ENCODE results near the gene RPN2. TPM values are rescaled to one million over a fixed set of nuclear protein-coding genes. Genes with fewer than 3 reads are reported as not detected.

Gene RPN2
- total and polyA plus RNA-seq, 12 donors = 35.7 to 403 (median 224) TPM

DNA sequence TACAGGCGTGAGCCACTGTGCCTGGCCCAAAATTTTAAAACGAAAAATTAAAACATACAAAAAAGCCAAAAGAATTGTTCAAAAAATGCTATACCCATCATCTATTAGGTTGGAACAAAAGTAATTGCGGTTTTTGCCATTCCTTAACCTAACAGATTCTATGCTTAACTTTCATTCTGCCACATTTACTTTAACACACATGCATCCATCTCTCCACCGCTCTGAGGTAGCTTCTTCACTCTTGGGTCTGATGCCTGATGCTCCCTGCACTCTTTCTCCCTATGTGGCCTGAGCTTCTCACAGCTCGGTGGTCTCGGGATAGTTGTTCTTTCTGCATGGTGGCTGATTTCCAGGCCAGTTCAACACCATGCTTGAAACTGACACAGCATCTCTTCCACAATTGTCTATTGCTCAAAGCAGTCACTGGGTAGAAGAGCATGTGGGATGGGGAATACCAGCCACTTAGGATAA lies 105.6 kb downstream of the RPN2 start:
- TF ChIP-seq, protein P1, sequence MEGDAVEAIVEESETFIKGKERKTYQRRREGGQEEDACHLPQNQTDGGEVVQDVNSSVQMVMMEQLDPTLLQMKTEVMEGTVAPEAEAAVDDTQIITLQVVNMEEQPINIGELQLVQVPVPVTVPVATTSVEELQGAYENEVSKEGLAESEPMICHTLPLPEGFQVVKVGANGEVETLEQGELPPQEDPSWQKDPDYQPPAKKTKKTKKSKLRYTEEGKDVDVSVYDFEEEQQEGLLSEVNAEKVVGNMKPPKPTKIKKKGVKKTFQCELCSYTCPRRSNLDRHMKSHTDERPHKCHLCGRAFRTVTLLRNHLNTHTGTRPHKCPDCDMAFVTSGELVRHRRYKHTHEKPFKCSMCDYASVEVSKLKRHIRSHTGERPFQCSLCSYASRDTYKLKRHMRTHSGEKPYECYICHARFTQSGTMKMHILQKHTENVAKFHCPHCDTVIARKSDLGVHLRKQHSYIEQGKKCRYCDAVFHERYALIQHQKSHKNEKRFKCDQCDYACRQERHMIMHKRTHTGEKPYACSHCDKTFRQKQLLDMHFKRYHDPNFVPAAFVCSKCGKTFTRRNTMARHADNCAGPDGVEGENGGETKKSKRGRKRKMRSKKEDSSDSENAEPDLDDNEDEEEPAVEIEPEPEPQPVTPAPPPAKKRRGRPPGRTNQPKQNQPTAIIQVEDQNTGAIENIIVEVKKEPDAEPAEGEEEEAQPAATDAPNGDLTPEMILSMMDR (IDR thresholded peaks at IDR 0.05) = no peak
- no peak for TF ChIP-seq POLR2A (IDR thresholded peaks at IDR 0.05)
- no peak overlapping the region for H3K4me3 ChIP-seq
- WGBS, 4 donors = 79 to 90% (median 88%) methylated on average over 6 of the region's 6 CpGs
- intact Hi-C loops (cut with DNase I) = loop anchor here (5.0 kb wide), 1 partner anchor 103 kb away; no protein-coding TSS in a partner anchor
- H3K9me3 ChIP-seq (replicated peaks in 1 of 3) = no peaks in the 10 kb centered on the region
- DNase-seq = no peak
- H3K27ac ChIP-seq = no peak overlapping the region
- H3K36me3 ChIP-seq (replicated peaks in 1 of 2) = no peaks in the 10 kb centered on the region
- peaks cover 5 to 15% of the 10 kb centered on the region in 2 donors for H3K4me1 ChIP-seq (replicated peaks in 1 of 2)
- no peaks in the 10 kb centered on the region for H3K27me3 ChIP-seq

DNA sequence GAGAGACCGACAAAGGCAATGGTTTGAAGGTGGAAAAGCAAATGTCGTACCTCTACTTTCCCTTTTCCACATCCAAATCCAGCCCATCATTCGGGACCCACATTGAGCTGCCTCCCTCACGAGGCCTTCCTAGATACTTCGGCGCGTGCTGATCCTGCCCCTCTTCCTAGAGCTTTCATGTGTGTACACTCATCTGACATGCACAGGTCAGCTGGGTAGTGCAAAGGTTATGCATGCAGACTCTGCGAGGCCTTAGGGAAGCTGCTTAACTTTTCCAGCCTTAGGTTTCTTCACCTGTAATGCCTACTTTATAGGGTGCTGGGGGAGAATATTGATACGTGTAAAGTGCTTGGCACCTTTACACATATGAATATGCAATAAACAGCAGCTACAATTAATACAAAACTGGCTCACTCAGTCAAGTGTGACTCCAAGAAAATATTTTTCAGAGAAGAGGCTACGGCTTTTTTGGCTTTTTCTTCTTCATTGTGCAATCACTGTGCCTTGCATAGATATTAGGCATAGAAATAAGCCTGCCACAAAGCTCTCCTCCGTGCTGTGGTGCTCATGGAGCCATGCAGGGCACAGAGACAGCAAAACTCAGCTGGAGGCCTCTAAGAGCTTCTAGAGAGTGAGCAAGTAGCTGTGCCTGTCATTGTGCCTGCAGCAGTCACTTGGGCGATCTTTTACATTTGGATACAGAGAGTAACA lies 106.7 kb downstream of the RPN2 start:
- TF ChIP-seq, protein P1 (IDR thresholded peaks at IDR 0.05) = no peak
- no peak for TF ChIP-seq POLR2A (IDR thresholded peaks at IDR 0.05)
- Histone ChIP-seq H3K4me1 (replicated peaks in 1 of 2) (peaks cover 9 to 24% of the 10 kb centered on the region in 2 donors), H3K36me3 (replicated peaks in 1 of 2) (no peaks in the 10 kb centered on the region), H3K27me3 (no peaks in the 10 kb centered on the region), H3K4me3 (no peak overlapping the region), H3K9me3 (replicated peaks in 1 of 3) (no peaks in the 10 kb centered on the region), H3K27ac (no peak overlapping the region)
- WGBS, 4 donors = 76 to 84% (median 82%) methylated on average over 12 of the region's 12 CpGs
- intact Hi-C loops (cut with DNase I) = no loop called here
- DNase-seq = no peak

DNA sequence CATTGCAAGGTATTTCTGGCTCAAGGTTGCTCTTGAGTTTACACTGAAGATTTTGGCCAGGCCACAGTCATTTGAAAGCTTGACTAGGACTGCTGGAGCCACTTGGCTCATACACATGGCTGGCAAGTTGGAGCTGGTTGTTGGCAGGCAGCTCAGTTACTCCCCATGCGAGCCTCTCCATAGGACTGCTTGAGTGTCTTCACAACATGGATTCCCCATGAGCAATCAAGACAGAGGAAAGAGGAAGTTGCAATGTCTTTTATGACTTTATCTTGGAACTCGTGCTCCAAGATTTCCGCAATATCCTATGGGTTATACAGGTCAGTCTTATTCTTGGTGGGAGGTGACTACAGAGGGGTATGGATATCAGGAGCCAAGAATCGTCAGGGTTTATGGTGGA lies 109.0 kb downstream of the RPN2 start:
- Histone ChIP-seq H3K27me3 (no peaks in the 10 kb centered on the region), H3K4me3 (no peak overlapping the region), H3K4me1 (replicated peaks in 1 of 2) (peaks cover 9 to 26% of the 10 kb centered on the region in 2 donors), H3K9me3 (replicated peaks in 1 of 3) (no peaks in the 10 kb centered on the region), H3K27ac (peak overlapping the region in 2 of 5 donors; percentile 10 to 50), H3K36me3 (replicated peaks in 1 of 2) (peaks cover 0 to 3% of the 10 kb centered on the region in 2 donors)
- peak in 1 of 2 donors; percentile 27 for TF ChIP-seq POLR2A (IDR thresholded peaks at IDR 0.05)
- TF ChIP-seq, protein P1 (IDR thresholded peaks at IDR 0.05) = no peak
- peak in 6 of 7 donors; percentile 63 to 83 (median 76) for DNase-seq
- 62 to 73% (median 67%) methylated on average over 4 of the region's 4 CpGs for WGBS, 4 donors
- intact Hi-C loops (cut with DNase I) = no loop called here

DNA sequence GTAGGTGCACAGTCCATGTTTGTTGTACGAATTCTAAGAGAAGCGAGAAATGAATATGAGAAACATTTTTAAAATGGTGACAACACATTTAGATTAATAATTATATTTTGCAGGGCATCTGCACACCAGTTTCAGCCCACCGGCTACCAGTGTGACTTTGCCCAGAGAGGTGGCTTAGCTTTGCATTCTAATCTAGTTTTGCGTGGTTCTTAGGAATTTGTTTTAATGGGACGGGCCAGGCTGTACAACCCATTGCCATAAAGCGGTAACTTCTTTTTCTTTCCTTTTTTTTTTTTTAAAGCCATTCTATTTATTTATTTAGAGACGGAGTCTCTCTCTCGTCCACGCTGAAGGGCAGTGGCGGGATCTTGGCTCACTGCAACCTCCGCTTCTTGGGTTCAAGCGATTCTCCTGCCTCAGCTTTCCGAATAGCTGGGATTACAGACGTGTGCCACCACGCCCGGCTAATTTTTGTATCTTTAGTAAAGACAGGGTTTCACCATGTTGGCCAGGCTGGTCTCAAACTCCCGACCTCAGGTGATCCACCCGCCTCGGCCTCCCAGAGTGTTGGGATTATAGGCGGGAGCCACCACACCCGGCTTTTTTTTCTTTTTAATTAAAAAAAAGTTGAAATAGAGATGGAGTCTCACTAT lies 111.2 kb downstream of the RPN2 start:
- H3K27ac ChIP-seq = peak overlapping the region; percentile 66 to 97 (median 92)
- H3K9me3 ChIP-seq (replicated peaks in 1 of 3) = no peaks in the 10 kb centered on the region
- intact Hi-C loops (cut with DNase I) = no loop called here
- H3K4me3 ChIP-seq = peak overlapping the region; percentile 80 to 94 (median 89)
- peaks cover 14 to 41% of the 10 kb centered on the region in 2 donors for H3K4me1 ChIP-seq (replicated peaks in 1 of 2)
- DNase-seq = no peak
- TF ChIP-seq, protein P1 (IDR thresholded peaks at IDR 0.05) = no peak
- TF ChIP-seq POLR2A (IDR thresholded peaks at IDR 0.05) = no peak
- no peaks in the 10 kb centered on the region for H3K27me3 ChIP-seq
- 67 to 74% (median 70%) methylated on average over 21 of the region's 21 CpGs for WGBS, 4 donors
- H3K36me3 ChIP-seq (replicated peaks in 1 of 2) = peaks cover 0 to 3% of the 10 kb centered on the region in 2 donors
